GM21825 (cell line): ENCODE measurements around the gene TTC21A.

Source experiments
- ATAC-seq: cut with Tn5 transposase; IDR thresholded peaks from one replicate; pipeline ENCODE4 v1.9.1; 2021; ENCODE audit warnings: mild to moderate bottlenecking, moderate library complexity; ENCODE audit not compliant: unreplicated experiment

Gene TTC21A

DNA sequence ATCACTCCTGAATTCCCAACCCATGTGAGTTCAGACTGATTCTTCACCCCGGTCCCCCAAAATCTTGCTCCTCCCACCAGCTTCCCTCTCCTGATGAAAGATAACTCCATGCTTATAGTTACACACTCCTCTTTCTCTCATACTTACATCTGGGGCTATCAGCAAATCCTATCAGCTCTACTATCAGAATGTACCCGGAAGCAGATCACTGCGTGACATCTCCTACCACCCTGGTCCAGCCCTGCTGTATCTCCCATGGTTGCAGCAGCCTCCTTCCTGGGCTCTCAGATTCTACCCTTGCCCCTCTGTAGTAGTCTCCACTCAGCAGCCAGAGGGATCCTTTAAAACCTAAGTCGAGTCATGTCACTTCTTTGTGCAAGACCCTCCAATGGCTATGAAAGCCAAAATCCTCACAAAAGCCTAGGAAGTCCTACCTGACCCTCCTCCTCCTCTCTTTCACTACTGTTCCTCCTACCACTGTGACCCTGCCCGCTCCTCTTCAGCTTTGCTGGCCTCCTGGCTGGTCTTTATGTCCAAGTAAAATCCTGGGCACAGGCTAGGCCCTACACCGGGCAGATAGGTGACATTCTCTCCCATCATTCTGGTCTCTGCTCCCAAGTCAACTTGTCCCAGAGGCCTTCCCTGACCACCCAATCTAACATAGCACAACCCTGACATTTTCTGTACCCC lies 68.7 kb downstream of the TTC21A start:
- no peak for ATAC-seq

DNA sequence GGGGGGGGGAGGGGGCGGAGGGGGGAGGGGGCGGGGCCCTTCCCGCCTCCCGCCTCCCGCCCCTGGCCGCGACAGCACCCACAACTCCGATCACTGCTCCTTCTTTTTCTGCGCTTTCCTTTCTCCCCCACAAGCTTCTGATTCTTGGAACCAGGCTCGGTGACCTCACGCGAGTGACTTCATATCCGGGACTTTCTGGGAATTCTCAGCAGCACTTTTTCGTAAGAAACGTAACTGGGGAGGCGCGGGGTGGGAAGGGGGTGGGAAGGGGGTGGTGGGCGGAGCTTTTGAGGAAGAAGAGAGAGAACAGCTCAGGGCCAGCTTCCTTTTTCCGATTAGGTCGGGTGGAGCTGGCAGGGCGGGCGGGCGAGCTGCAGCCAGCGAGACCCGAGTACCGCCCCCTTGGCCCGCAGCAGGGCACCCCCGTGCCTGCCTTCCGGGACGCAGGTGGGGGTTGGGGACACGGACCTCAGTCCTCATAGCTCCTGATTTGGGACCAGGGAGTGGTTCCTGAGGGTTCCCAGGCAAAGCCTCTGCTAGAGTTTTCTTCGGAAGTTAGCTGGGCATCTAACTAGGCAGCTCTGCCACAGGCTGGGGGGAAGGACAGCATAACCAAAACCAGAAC lies 70.3 kb downstream of the TTC21A start:
- peak; percentile 45 for ATAC-seq

DNA sequence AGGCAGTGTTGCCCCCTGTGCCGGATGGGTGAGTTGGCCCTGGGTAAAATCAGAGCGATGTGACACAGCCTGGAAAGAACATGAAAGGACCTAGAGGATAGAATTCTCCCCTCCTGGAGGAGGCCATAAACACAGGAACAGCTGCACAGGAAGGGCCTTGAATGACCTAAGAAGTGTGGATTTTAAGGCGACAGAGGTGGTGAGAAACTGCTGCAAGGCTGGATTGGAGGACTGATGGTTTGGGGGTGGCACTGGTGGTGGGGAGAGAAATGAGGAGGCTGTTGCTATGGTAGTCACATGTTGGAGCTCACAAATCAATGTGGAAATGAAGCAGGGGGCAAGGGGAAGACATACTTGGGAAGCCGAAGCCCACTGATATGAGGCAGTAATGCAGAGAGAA lies 71.1 kb downstream of the TTC21A start:
- no peak for ATAC-seq

DNA sequence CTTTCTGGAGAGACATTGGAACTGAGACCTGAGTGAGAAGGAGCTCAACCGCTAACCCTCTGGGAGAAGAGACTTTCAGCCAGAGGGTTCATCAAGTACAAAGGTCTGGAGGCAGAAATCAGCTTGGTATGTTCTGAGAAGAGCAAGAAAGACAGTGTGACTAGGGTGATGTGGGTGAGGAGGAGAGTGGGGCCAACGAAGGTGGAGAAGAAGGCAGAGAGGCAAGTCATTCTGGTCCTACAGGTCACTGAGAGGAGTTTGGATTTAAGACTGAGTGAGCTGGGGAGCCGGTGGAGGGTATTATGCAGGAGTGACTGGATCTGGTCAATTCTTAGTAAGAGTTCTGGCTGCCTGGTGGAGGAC lies 72.7 kb downstream of the TTC21A start:
- no peak for ATAC-seq

DNA sequence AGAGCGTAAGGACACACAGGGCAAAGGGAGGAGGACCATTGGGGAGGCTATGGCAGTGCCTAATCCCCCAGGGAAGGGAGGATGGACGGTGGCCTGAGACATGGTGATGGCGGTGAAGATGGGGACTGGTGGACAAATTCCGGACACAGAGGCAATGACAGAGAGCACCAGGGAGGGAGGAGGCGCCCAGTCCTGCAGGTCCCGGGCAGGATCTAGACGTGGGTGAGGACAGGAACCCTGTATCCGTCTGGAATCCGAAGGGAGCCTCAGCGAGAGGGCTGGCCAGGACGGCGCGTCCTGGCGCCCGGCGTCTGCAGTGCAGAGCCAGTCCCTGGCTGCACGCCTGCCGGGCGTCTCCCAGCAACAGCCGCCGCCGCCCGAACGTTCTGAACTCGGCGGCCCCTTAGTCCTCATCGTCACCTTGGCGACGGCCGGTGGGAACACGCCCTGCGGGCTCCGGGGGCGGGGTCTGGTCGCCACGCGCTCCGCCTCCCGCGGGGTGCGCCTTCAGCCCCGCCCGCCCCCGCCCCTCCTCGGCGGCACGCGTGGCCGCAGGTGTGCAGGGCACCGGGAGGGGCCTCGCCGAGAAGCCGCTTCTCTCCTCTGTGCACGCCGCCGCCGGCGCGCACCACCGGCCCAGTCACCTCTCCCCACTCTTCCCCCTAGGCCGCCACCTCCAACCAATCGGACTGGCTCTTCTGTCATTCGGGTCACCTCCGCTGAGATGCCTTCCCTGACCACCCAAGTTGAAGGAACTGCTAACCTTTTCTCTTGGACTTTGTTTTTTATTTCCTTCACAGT lies 73.3 kb downstream of the TTC21A start:
- peak; percentile 92 for ATAC-seq

DNA sequence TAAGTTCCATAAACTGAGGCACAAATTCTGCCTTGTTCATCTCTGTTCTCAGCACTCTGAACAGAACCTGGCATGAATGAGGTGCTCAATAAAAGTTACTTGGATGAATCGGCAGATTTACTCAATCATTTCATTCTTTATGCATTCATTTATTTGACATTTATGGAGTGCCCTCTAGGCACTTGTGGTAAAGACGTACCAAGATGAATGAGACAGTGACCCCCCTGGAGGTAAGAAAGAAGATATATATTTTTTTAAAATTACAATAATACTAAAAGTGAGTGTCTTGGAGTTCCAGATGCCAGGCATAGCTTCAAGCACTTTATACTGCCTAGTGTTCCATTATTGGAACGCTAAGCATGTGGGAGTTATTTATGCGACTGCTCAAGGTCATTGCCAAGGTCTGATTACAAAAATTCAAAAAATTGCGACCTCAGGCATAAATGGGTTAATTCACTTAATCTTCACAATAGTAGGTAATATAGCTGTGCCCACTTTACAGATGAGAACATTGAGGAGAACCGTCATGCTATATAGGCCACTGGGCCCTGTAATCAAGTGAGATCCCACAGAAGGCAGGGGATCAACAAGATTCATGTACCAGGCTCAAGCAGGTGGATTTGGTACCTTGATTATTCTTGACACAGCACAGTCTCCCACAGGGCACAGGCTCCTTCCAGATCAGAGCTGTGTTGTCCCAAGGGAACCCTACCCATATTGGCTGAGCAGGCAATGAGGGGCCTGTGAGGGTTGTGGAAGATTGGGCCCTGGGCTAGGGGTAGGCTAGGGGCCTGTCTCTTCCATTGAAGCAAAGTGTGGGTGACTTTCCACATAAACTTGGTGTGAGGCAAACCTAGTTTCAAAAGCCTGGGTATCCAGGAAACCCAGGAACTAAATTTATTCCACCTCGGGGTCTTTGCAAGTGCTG lies 74.2 kb downstream of the TTC21A start:
- no peak for ATAC-seq

DNA sequence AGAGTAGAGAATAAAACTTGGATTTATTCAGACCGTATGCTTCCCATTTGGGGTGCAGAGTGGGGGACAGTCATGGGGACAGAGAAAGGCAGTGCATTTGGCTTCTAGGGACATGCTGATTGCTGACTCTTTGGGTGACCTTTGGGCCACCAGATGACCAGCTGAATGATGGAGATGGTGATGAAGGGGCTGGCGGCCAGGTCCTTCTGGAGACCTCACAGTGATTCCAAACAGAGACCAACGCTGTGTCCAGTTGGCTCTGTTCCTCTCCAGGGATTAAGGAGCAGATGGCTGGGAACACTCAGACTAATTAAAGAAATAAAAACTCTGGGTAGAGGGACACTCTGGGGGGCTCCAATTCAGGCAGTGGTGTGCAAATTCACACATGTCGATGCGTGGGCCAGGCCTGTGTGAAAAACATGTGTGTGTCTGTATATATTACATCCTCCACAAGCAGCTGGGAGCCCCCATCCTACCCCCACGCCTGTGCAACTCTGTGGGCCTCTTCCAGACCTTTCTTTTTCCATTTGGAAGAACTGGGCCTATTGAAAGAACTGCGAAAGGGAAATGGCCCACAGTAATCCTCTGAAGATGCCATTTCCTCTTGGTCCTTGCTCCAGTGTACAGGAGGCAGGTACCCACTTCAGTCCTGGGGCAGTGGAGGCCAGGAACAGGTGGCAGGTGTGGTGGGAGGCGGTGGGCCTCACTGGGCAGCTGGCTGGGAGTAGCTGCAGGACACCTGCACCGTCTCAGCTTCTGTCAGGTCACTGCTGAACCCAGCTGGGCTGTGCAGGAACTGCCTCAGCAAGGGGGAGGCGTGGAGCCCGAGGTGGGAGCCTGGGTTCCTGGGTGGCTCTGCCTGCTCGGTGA lies 76.0 kb downstream of the TTC21A start:
- ATAC-seq: no peak

DNA sequence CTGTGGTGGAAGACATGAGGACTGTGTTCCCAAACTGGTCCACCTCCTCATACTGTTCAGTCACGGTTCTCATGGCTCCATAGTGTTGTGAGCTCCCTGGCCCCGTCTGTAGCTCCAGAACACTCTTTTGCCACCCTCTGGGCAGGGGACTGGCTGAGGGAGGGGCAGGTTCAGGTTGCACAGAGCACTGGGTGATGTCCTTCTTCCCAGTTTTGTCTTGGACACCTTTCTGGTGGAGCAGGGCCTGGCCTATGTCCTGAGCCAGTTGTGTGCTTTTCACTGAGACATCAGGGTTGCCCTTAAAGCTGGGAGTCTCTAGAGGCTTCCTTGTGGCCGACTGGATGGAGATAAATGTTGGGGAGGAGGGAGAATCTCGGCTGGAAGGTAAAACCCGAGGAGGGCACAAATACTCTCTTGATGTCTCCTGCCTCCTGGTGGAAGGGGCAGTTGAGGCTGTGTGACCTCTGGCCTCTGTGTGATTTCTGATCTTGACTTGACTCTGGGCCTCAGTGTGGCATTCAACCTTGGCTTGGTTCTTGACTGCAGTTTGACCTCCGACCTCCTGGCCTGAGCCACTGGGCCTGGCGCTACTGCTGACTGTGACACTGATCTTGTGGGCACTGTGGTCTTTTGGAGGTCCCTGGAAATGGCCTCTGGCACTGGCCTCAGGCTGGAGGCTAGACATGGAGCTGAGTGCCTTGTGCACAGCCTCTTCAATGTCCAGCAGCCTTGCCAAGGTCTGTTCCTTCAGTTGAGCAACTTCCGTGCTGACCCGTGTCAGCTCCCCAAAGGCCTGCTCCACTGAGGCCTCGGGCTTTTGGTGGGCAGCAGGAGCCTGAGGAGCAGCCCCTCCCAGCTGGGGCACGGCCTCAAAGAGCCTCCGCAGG lies 76.8 kb downstream of the TTC21A start:
- no peak for ATAC-seq

DNA sequence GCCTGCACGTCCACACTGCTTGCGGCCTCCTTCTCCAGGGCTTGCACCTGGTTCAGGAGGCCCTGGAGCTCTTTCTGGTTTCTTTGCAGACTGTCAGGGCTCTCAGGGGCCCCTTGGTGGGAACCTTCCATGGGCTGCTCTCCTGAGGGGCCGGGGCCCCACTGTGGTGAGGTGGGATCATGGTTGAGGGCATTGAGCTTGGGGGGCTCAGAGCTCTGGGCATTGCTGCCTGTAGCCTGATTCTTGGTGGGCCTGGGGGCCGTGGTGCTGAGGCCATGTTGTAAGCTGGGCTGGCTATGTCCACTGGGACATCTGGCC lies 77.4 kb downstream of the TTC21A start:
- no peak for ATAC-seq

DNA sequence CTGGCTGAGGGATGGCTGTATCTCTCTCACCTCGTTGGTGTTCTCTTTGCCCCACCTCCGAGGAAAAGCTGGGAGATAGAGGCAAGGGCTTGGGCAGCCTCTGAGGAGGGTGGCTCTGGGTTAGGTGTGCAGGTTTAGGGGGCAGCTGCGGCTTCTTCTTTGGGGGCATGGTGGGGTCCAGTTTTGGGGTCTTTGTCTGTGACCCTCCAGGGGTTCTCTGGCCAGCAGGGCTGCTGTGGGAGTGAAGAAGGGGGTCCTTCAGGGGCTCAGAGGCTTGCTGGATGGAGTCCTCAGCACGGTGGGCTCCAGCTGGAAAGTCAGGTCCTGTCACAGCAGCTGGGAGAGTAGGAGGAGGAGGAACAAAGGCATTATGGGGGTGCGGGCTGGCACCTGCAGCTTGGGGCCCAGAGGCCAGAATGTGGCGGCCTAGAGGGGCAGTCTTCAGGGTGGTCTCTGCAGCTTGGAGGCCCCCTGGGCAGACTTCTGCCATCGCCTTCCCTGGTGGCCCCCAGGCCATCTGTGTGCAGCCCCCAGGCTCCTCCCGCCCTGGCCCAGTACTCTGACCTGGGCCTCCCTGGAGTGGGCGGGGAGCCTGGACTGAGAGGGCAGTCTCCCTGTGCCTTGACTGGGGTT lies 78.0 kb downstream of the TTC21A start:
- no peak for ATAC-seq

DNA sequence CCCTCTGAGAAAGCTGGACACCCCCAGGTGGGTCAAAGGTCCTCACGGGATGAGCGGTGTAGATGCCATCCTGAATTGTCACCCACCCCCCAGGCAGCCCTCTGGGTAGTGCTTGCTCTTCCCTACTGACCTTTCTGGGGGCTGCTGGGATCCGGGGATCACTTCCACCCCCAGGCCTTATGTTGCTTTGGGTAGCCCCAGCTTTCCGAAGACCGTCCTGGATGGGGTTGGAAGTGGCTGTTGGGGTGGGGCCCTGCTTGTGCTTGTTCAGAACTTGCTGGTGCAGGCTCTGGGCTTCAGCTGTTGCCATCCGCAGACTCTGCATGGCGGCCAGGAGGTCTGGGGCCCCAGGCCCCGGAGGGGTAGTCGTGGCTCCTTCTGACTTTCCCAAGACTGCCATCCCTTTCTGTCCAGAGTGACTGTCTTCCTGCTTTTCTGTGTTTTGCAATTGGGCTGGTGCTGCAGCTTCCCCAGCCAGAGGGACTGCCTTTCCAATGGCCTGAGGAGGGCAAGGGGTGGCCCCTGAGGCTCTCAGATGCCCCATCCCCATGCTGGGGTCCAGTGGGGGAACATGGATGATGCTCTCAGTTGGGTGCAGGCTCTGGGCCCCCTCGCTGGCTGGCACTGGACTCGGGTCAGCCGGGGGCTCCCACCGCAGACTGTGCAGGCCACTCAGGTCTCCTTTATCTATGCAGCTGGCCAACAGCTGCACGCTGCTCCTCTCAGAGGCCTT lies 78.6 kb downstream of the TTC21A start:
- no peak for ATAC-seq

DNA sequence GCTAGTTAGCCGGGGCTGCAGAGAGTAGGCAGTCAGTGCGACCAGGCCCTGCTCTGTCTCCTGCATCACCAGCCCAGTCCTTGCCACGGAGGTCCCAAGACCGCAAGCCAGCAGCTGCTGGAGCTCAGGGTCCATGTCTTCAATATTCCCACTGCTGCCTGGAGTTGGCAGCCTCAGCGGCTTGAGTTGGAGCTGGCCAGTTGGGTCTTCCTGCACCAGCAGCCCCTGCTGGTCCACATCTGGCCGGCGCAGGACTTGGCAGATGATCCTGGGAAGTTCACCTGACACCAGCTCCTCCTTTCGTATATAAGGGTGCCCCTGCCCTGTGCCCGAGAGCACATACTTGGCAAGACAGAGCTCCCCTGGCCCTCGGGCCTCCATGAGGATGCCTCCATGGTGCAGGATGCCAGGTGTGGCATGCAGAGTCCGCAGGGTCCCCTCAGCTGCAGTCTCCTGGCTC lies 79.2 kb downstream of the TTC21A start:
- ATAC-seq: no peak

DNA sequence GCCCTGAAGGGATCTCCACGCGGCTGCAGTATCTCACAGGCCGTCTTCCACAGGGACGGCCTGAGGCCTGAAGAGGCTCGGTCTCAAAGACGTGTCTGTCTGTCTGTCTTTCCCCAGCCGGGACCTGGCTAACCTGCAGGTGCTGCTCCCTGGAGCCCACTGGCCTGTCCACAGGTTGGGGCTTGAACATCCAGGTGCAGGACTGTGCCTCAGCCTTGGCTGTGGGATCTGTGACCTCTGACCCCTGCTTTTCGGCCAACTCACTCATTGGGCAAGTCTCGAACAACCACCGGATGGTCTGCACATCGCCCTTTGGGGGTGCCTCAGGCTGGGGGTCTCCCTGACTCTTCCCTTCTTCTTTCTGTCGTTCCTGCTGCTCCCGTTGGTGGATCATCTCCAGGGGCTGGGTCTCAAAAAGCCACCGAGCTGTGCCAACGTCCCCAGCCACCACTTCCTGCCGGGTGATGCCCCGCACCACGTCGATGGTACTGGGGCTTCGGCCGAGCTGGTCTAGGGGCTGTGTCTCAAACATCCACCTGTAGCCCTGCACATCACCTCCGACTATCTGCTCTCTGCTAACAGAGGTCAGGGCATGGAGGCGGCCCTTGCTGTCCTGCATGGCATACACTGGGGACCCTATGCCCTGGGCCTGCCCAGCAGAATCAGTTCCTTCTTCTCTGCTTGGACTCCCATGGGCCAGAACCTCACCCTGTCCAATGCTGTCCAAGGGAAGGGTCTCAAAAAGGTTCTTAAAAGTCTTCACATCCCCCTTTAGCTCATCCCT lies 80.1 kb downstream of the TTC21A start:
- no peak for ATAC-seq
